HUES64 (cell line): ENCODE measurements around the gene HMGN3.

Source experiments
- H3K27ac ChIP-seq: 2 replicates; pipeline ENCODE4 v1.7.0; 2013; ENCODE audit warnings: low read depth, low read length, inconsistent platforms
- H3K27me3 ChIP-seq: 2 replicates; pipeline ENCODE4 v1.6.1; 2013; ENCODE audit warnings: mild to moderate bottlenecking, low read length; ENCODE audit not compliant: insufficient read depth
- H3K36me3 ChIP-seq: 2 replicates; pipeline ENCODE4 v1.6.1; 2013; ENCODE audit warnings: mild to moderate bottlenecking, low read length; ENCODE audit not compliant: insufficient read depth
- H3K4me1 ChIP-seq: 2 replicates; pipeline ENCODE4 v1.6.1; 2013; ENCODE audit warnings: mild to moderate bottlenecking, low read length, moderate library complexity; ENCODE audit not compliant: insufficient read depth
- H3K4me3 ChIP-seq: 2 replicates; pipeline ENCODE4 v1.5.1; 2013; ENCODE audit warnings: mild to moderate bottlenecking, low read length, moderate library complexity
- H3K9ac ChIP-seq: 2 replicates; pipeline ENCODE4 v1.6.1; 2013; ENCODE audit warnings: mild to moderate bottlenecking, low read depth, low read length
- H3K9me3 ChIP-seq: 2 replicates; pipeline ENCODE4 v1.6.1; 2013; ENCODE audit warnings: low read depth, low read length; ENCODE audit not compliant: insufficient read depth
- WGBS: fragments of 150-250, 120-280 bp; methylation state at CpG from one replicate; pipeline ENCODE4 v1.1.7; 2013; ENCODE audit warnings: missing lambda C conversion rate; 5-methylcytosine and 5-hydroxymethylcytosine counted together

Gene HMGN3

GRCh38 chr6:79208816-79209215 lies 25.7 kb downstream of the HMGN3 start:
- no peak overlapping the region for H3K27ac ChIP-seq
- H3K36me3 ChIP-seq, result peaks cover 54% of the 10 kb centered on the region
- 0 out of 2 replicates have a peak, but pooled peaks cover 5% of the 10 kb centered on the region for H3K4me1 ChIP-seq
- H3K4me3 ChIP-seq, result no peak overlapping the region
- no peaks in the 10 kb centered on the region for H3K27me3 ChIP-seq
- no peaks in the 10 kb centered on the region for H3K9me3 ChIP-seq
- no peak overlapping the region for H3K9ac ChIP-seq

- Histone ChIP-seq H3K4me3 (no peak overlapping the region), H3K9ac (no peak overlapping the region), H3K4me1 (0 out of 2 replicates have a peak, but pooled peaks cover 5% of the 10 kb centered on the region), H3K27me3 (no peaks in the 10 kb centered on the region), H3K9me3 (no peaks in the 10 kb centered on the region), H3K27ac (no peak overlapping the region), H3K36me3 (peaks cover 84% of the 10 kb centered on the region)
- 95% methylated on average over 3 of the region's 3 CpGs for WGBS
These were observed 30.7 kb downstream of the HMGN3 start for GRCh38 chr6:79203753-79204253.

DNA sequence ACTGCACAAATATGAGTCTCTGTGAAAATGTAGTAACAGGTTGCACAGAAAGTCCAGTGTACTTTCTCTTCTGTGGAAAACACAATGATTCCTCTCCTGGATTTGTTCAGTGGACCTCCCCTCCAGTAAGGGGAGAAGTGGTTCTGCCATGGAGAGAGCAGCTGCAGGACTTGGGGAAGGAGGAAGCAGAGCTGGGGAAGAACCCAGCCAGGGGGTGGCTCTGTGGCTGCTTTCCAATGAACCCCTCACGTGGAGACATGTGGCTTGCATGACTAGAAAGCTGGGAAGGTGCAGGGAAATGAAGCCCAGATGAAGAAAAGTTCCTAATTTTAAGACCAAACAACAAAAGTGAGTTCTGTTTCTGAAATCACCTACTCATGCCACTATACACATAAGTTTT lies 31.9 kb downstream of the HMGN3 start:
- 86% methylated on average over 1 of the region's 1 CpG for WGBS
- Histone ChIP-seq H3K9me3 (no peaks in the 10 kb centered on the region), H3K4me1 (0 out of 2 replicates have a peak, but pooled peaks cover 5% of the 10 kb centered on the region), H3K27ac (no peak overlapping the region), H3K27me3 (no peaks in the 10 kb centered on the region), H3K4me3 (no peak overlapping the region), H3K9ac (no peak overlapping the region), H3K36me3 (peaks cover 73% of the 10 kb centered on the region)

DNA sequence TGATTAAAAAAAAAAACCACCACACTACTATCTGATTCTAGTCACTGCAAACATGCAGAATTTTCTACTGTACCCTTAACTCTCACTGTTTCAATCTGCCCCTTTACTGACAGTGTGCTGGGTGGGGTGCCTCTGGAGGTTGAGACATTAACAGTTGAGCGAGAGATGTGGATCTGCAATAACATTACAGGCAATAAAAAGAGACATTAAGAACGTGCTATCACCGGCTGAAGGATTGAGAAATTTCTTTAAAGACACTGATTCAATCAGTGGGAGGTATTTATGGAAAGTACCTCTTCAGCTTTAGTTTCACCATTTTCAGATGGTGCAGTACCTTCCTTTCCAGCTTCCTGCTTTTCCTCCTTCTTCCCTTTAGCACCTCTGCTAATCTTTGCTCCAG lies 32.5 kb downstream of the HMGN3 start:
- Histone ChIP-seq H3K36me3 (peaks cover 67% of the 10 kb centered on the region), H3K4me3 (no peak overlapping the region), H3K9ac (no peak overlapping the region), H3K9me3 (no peaks in the 10 kb centered on the region), H3K27me3 (no peaks in the 10 kb centered on the region), H3K27ac (no peak overlapping the region), H3K4me1 (0 out of 2 replicates have a peak, but pooled peaks cover 5% of the 10 kb centered on the region)
- 98% methylated on average over 3 of the region's 3 CpGs for WGBS

DNA sequence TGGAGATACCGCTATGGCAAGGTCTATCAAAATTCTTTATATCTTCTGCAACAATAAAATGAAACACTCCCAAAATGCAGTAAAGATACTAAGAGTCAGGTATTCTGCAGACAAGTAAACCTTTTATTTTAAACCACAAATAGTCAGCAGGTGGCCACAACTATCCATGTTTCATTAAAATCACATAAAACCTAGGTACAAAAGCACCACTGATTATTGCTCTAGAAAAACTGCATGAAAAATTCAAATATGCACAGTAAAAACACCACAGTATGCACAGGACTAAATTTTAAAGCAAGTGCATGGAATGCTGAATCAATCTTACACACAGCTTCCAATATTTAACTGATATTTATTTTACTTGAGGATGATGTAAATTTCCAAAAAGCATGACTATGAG lies 33.3 kb downstream of the HMGN3 start:
- H3K4me3 ChIP-seq, result no peak overlapping the region
- H3K36me3 ChIP-seq, result peaks cover 59% of the 10 kb centered on the region
- no peaks in the 10 kb centered on the region for H3K27me3 ChIP-seq
- H3K9me3 ChIP-seq, result no peaks in the 10 kb centered on the region
- H3K9ac ChIP-seq, result no peak overlapping the region
- 100% methylated on average over 1 of the region's 1 CpG for WGBS
- H3K27ac ChIP-seq, result no peak overlapping the region
- 0 out of 2 replicates have a peak, but pooled peaks cover 5% of the 10 kb centered on the region for H3K4me1 ChIP-seq

DNA sequence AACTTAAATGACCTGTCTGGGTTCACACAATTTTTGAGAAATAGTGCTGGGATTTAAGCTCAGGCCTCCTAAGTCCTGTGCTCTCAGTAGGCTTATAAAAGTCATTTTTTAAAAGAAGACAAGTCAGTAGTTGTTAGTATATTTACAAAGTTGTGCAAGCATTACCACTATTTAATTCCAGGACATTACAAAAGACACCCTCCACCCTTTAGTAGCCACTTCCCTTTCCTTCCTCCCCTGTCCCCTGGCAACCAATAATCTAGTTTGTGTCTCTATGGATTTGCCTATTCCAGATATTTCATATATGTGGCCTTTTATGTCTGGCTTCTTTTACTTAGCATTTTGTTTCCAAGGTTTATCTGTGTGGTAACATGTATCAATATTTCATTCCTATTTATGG lies 37.6 kb downstream of the HMGN3 start:
- H3K27me3 ChIP-seq, result no peaks in the 10 kb centered on the region
- H3K9ac ChIP-seq, result no peak overlapping the region
- peaks cover 24% of the 10 kb centered on the region for H3K36me3 ChIP-seq
- H3K4me1 ChIP-seq, result no peaks in the 10 kb centered on the region
- H3K27ac ChIP-seq, result no peak overlapping the region
- no peak overlapping the region for H3K4me3 ChIP-seq
- peaks cover 9% of the 10 kb centered on the region for H3K9me3 ChIP-seq

GRCh38 chr6:79193971-79194370 lies 40.5 kb downstream of the HMGN3 start:
- H3K36me3 ChIP-seq, result peaks cover 8% of the 10 kb centered on the region; the same call in 1 of the 2 replicates
- H3K9me3 ChIP-seq, result peaks cover 24% of the 10 kb centered on the region
- no peak overlapping the region for H3K9ac ChIP-seq
- WGBS, result 94% methylated on average over 2 of the region's 2 CpGs
- H3K27me3 ChIP-seq, result no peaks in the 10 kb centered on the region
- H3K4me1 ChIP-seq, result peaks cover 4% of the 10 kb centered on the region; the same call in 1 of the 2 replicates
- H3K27ac ChIP-seq, result no peak overlapping the region
- no peak overlapping the region for H3K4me3 ChIP-seq

GRCh38 chr6:79189760-79190350 lies 44.6 kb downstream of the HMGN3 start:
- H3K27me3 ChIP-seq, result no peaks in the 10 kb centered on the region
- no peak overlapping the region for H3K4me3 ChIP-seq
- no CpG with 5 or more reads among the region's 2 CpGs for WGBS
- no peak overlapping the region for H3K27ac ChIP-seq
- no peak overlapping the region for H3K9ac ChIP-seq
- H3K9me3 ChIP-seq, result peaks cover 24% of the 10 kb centered on the region
- peaks cover 7% of the 10 kb centered on the region; the same call in 1 of the 2 replicates for H3K4me1 ChIP-seq
- peaks cover 6% of the 10 kb centered on the region; the same call in 1 of the 2 replicates for H3K36me3 ChIP-seq

DNA sequence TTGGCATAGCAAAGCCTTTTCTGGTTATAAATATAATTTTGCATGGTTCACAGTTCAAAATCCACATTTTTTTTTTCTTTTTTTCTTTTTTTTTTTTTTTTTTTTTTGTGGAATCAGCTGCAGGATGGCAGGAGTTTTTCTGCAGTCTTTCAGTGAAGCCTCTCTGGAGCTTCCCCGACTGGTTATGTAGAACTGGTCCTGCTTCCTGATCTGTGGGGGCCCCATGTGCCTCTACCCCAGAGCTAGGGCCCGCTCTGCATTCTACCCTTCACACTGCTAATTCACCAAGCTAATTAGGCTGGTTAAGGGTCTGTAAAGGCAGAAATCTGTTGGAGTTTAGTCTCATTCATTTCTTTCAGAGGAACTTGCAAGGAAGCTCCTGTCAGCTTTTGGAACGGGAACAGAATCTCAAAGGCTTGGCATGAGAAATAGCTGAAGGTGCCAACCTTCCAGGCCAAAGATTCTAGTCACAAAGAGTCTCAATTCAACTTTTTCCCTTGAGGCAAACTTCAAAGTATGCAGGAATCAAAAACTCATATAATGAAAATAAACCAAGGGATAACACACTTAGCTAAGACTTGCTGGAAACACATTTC lies 45.5 kb downstream of the HMGN3 start:
- 72% methylated on average over 2 of the region's 3 CpGs for WGBS
- H3K27ac ChIP-seq, result no peak overlapping the region
- peaks cover 24% of the 10 kb centered on the region for H3K9me3 ChIP-seq
- no peak overlapping the region for H3K9ac ChIP-seq
- H3K4me1 ChIP-seq, result peaks cover 7% of the 10 kb centered on the region; the same call in 1 of the 2 replicates
- H3K27me3 ChIP-seq, result no peaks in the 10 kb centered on the region
- H3K4me3 ChIP-seq, result no peak overlapping the region
- peaks cover 6% of the 10 kb centered on the region; the same call in 1 of the 2 replicates for H3K36me3 ChIP-seq

GRCh38 chr6:79188107-79188506 lies 46.4 kb downstream of the HMGN3 start:
- Histone ChIP-seq H3K9ac (no peak overlapping the region), H3K4me1 (peaks cover 7% of the 10 kb centered on the region; the same call in 1 of the 2 replicates), H3K27ac (no peak overlapping the region), H3K36me3 (peaks cover 6% of the 10 kb centered on the region; the same call in 1 of the 2 replicates), H3K27me3 (no peaks in the 10 kb centered on the region), H3K9me3 (peaks cover 24% of the 10 kb centered on the region), H3K4me3 (no peak overlapping the region)
- 92% methylated on average over 2 of the region's 2 CpGs for WGBS

DNA sequence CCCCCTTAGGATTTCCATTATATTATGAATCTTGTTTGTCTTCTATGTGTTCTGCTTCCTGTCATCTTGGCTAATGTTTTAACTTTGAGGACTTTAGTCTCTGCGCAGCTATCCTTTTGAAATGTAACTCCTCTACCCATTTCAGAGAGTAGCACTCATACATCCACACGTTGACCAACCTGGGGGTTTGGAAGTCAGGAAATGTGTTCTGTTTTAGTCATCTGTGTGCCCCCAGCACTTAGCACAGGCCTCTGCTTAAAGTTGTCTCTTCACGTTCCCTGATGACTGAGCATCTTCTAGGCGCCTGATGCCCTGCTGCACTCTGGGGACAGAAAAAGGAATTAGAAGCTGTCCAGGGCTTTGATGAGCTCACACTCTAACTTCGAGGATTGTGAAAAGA lies 47.9 kb downstream of the HMGN3 start:
- peaks cover 5% of the 10 kb centered on the region; the same call in 1 of the 2 replicates for H3K36me3 ChIP-seq
- H3K4me1 ChIP-seq, result peaks cover 11% of the 10 kb centered on the region; the same call in 1 of the 2 replicates
- no peak overlapping the region for H3K4me3 ChIP-seq
- no peak overlapping the region for H3K9ac ChIP-seq
- 85% methylated on average over 5 of the region's 5 CpGs for WGBS
- H3K9me3 ChIP-seq, result peaks cover 12% of the 10 kb centered on the region
- no peaks in the 10 kb centered on the region for H3K27me3 ChIP-seq
- H3K27ac ChIP-seq, result no peak overlapping the region
